ENCODE measurements around the gene GALNT2.

- TF ChIP-seq CTCF (IDR thresholded peaks at IDR 0.05 in 8 of 11, conservative IDR thresholded peaks at IDR 0.05 in 3 of 11) (no peak), POLR2A (IDR thresholded peaks at IDR 0.05) (no peak)
Observed at GRCh38 chr1:230100932-230101331, 33.9 kb downstream of the GALNT2 start.

Measured in spleen (tissue), 7 donors.